Lower lobe of right lung (tissue), 2 donors: Measurements from ENCODE around the gene FIBCD1. TPM values are rescaled to one million over a fixed set of nuclear protein-coding genes. Genes with fewer than 3 reads are reported as not detected.

Source experiments
- ATAC-seq, 2 donors: fragments of 200-7000 bp; cut with Tn5 transposase; one replicate each; pipeline ENCODE4 v1.9.1; 2020 to 2022; ENCODE audit warnings: mild to moderate bottlenecking in 2 of 2, moderate library complexity in 2 of 2
- DNase-seq: peaks from one replicate; pipeline ENCODE4 v3.0.0-alpha.2; 2020
- H3K27ac ChIP-seq: fragments of 200-600 bp; one replicate; pipeline ENCODE4 v1.8.0; 2022
- H3K27me3 ChIP-seq: fragments of 200-600 bp; one replicate; pipeline ENCODE4 v1.8.0; 2022; ENCODE audit warnings: low read depth
- H3K36me3 ChIP-seq: fragments of 200-600 bp; one replicate; pipeline ENCODE4 v1.8.0; 2022; ENCODE audit warnings: mild to moderate bottlenecking
- H3K4me1 ChIP-seq: fragments of 200-600 bp; one replicate; pipeline ENCODE4 v1.8.0; 2022
- H3K4me3 ChIP-seq: fragments of 200-600 bp; one replicate; pipeline ENCODE4 v1.8.0; 2022; ENCODE audit warnings: mild to moderate bottlenecking
- H3K9me3 ChIP-seq: fragments of 200-600 bp; one replicate; pipeline ENCODE4 v1.8.0; 2022
- CTCF ChIP-seq: fragments of 200-600 bp; IDR thresholded peaks from one replicate; pipeline ENCODE4 v1.8.0; 2022; ENCODE audit warnings: antibody characterized with exemption, mild to moderate bottlenecking
- intact Hi-C: fragments of 100-400 bp; cut with DNase I; formaldehyde crosslinking; loops from one replicate; pipeline ENCODE4 v1.11.0; 2022
- total RNA-seq: library from RNA; stranded (reverse); fragmentation: NEBNext Ultra II Directional; extraction: Animal tissue kit (Norgen Biotek cat#: 25700); gene quantifications from one replicate; pipeline ENCODE4 v1.2.1, GENCODE V29; 2021
- donor health status: DM: no; HTN: yes; CAD: no; lungs with severe emphysema.

Gene FIBCD1
- total RNA-seq, 1 donor from 2014 or later: 1.3 TPM

- no peak for TF ChIP-seq CTCF
- Histone ChIP-seq H3K4me1 (no peaks in the 10 kb centered on the region), H3K27ac (no peak overlapping the region), H3K4me3 (no peak overlapping the region), H3K27me3 (no peaks in the 10 kb centered on the region), H3K9me3 (no peaks in the 10 kb centered on the region), H3K36me3 (peaks cover 84% of the 10 kb centered on the region)
- intact Hi-C loops: no loop called here
- ATAC-seq (no peak), DNase-seq (no peak)
Observed at GRCh38 chr9:130872093-130872492, 67.0 kb downstream of the FIBCD1 start.

GRCh38 chr9:130871395-130872062, 67.5 kb downstream of the FIBCD1 start:
- no peak for TF ChIP-seq CTCF

GRCh38 chr9:130870491-130871381, 68.3 kb downstream of the FIBCD1 start:
- Histone ChIP-seq H3K36me3 (peaks cover 80% of the 10 kb centered on the region), H3K9me3 (no peaks in the 10 kb centered on the region), H3K4me1 (no peaks in the 10 kb centered on the region), H3K4me3 (no peak overlapping the region), H3K27me3 (no peaks in the 10 kb centered on the region), H3K27ac (no peak overlapping the region)
- intact Hi-C loops: no loop called here
- no peak for ATAC-seq
- TF ChIP-seq CTCF: no peak
- DNase-seq: no peak

More at GRCh38 chr9:130871395-130872062, 67.5 kb downstream of the FIBCD1 start:
- no peaks in the 10 kb centered on the region for H3K27me3 ChIP-seq
- H3K27ac ChIP-seq: no peak overlapping the region
- H3K4me3 ChIP-seq: no peak overlapping the region
- ATAC-seq (no peak), DNase-seq (no peak)
- no peaks in the 10 kb centered on the region for H3K4me1 ChIP-seq
- H3K36me3 ChIP-seq: peaks cover 81% of the 10 kb centered on the region
- intact Hi-C loops: no loop called here
- no peaks in the 10 kb centered on the region for H3K9me3 ChIP-seq

GRCh38 chr9:130869250-130869649, 69.8 kb downstream of the FIBCD1 start:
- H3K4me3 ChIP-seq: no peak overlapping the region
- no peaks in the 10 kb centered on the region for H3K4me1 ChIP-seq
- H3K27me3 ChIP-seq: no peaks in the 10 kb centered on the region
- ATAC-seq (no peak), DNase-seq (no peak)
- H3K9me3 ChIP-seq: no peaks in the 10 kb centered on the region
- peaks cover 80% of the 10 kb centered on the region for H3K36me3 ChIP-seq
- intact Hi-C loops: loop anchor here (10.0 kb wide), 1 partner anchor 164 kb away; no protein-coding TSS in a partner anchor
- no peak overlapping the region for H3K27ac ChIP-seq
- TF ChIP-seq CTCF: no peak

GRCh38 chr9:130868230-130868629, 70.8 kb downstream of the FIBCD1 start:
- Histone ChIP-seq H3K4me3 (no peak overlapping the region), H3K27ac (no peak overlapping the region), H3K36me3 (peaks cover 80% of the 10 kb centered on the region), H3K9me3 (no peaks in the 10 kb centered on the region), H3K27me3 (no peaks in the 10 kb centered on the region), H3K4me1 (no peaks in the 10 kb centered on the region)
- no peak for DNase-seq
- no peak for TF ChIP-seq CTCF
- intact Hi-C loops: loop anchor here (10.0 kb wide), 1 partner anchor 163 kb away; no protein-coding TSS in a partner anchor
- ATAC-seq: no peak
